HEK293 (cell line): Measurements from ENCODE around the gene ABLIM2.

Source experiments
- CTCF ChIP-seq: fragments of 450-650 bp; formaldehyde crosslinking; IDR thresholded peaks from 2 replicates; pipeline ENCODE4 v1.5.1; 2016; ENCODE audit warnings: missing biosample characterization, missing genetic modification characterization
- KLF7 ChIP-seq: fragments of 450-650 bp; formaldehyde crosslinking; IDR thresholded peaks from 2 replicates; pipeline ENCODE4 v1.5.1; 2016; ENCODE audit warnings: missing biosample characterization, missing genetic modification characterization, borderline replicate concordance
- KLF8 ChIP-seq: fragments of 450-650 bp; formaldehyde crosslinking; IDR thresholded peaks from 2 replicates; pipeline ENCODE4 v1.5.1; 2016; ENCODE audit warnings: missing biosample characterization, missing genetic modification characterization
- MZF1 ChIP-seq: fragments of 450-650 bp; formaldehyde crosslinking; IDR thresholded peaks from 2 replicates; pipeline ENCODE4 v1.5.1; 2017; ENCODE audit warnings: missing biosample characterization, missing genetic modification characterization, borderline replicate concordance
- PBX3 ChIP-seq: sonication (generic); formaldehyde crosslinking; IDR thresholded peaks from 2 replicates; pipeline ENCODE4 v1.8.1; 2022; ENCODE audit warnings: mild to moderate bottlenecking, moderate library complexity, missing genetic modification reagents
- RBAK ChIP-seq: fragments of 450-650 bp; formaldehyde crosslinking; IDR thresholded peaks from 2 replicates; pipeline ENCODE4 v1.5.1; 2016; ENCODE audit warnings: missing biosample characterization, missing genetic modification characterization
- REST ChIP-seq: fragments of 450-650 bp; formaldehyde crosslinking; IDR thresholded peaks from 2 replicates; pipeline ENCODE4 v1.5.1; 2016; ENCODE audit warnings: missing biosample characterization, missing genetic modification characterization
- ZNF274 ChIP-seq, 2 experiments: fragments of 200-500 bp in 1 of 2; fragments of 450-650 bp in 1 of 2; sonication (Bioruptor generic) in 1 of 2; formaldehyde crosslinking in 1 of 2; IDR thresholded peaks; 2 replicates each; pipeline versions ENCODE4 v1.5.1 to v1.6.1; 2014 to 2016; ENCODE audit warnings: borderline replicate concordance in 1 of 2, inconsistent platforms in 1 of 2, low read length in 1 of 2, missing biosample characterization in 1 of 2, missing genetic modification characterization in 1 of 2
- ZNF404 ChIP-seq: fragments of 450-650 bp; formaldehyde crosslinking; IDR thresholded peaks from 2 replicates; pipeline ENCODE4 v1.5.1; 2017; ENCODE audit warnings: missing biosample characterization, missing genetic modification characterization
- ZNF416 ChIP-seq: fragments of 450-650 bp; formaldehyde crosslinking; IDR thresholded peaks from 2 replicates; pipeline ENCODE4 v1.5.1; 2016; ENCODE audit warnings: missing biosample characterization, missing genetic modification characterization
- ZNF670 ChIP-seq: fragments of 450-650 bp; formaldehyde crosslinking; IDR thresholded peaks from 2 replicates; pipeline ENCODE4 v1.5.1; 2016; ENCODE audit warnings: missing biosample characterization, missing genetic modification characterization, low read depth
- ZSCAN23 ChIP-seq: fragments of 450-650 bp; formaldehyde crosslinking; IDR thresholded peaks from 2 replicates; pipeline ENCODE4 v1.5.1; 2016; ENCODE audit warnings: missing biosample characterization, missing genetic modification characterization

- TF ChIP-seq ZNF416 (tag by site-specific recombination) (no peak), CTCF (tag by site-specific recombination) (no peak), ZSCAN23 (tag by site-specific recombination) (no peak), MZF1 (tag by site-specific recombination) (no peak), ZNF404 (no peak), ZNF670 (no peak), KLF8 (no peak), PBX3 (CRISPR knock-in tag) (no peak), ZNF274 (IDR thresholded peaks at IDR 0.05; ENCODE audit: low read length) (no peak), ZNF274 (tag by site-specific recombination; IDR thresholded peaks at IDR 0.05; ENCODE audit: borderline replicate concordance) (no peak), KLF7 (tag by site-specific recombination) (no peak), RBAK (tag by site-specific recombination) (no peak), REST (tag by site-specific recombination) (no peak)
These were observed 86.2 kb downstream of the ABLIM2 start for GRCh38 chr4:8072235-8072968.
